Bone marrow (tissue), 2 donors: ENCODE measurements around the gene CREBBP.
"Not testable (repeated sequence)": the region's sequence is repeated elsewhere in the genome, so short reads cannot be mapped to it uniquely, and the experiment has no call there.

Source experiments
- DNase-seq, 2 donors: peaks; one replicate each; lab custom pipeline; 2025; lab: John Stamatoyannopoulos, UW

Gene CREBBP

GRCh38 chr16:3714378-3714777 lies 166.1 kb downstream of the CREBBP start:
- DNase-seq, result not testable (repeated sequence)

GRCh38 chr16:3713587-3714242 lies 166.8 kb downstream of the CREBBP start:
- no peak for DNase-seq

- DNase-seq, result no peak
Measured at GRCh38 chr16:3712861-3713372, 167.6 kb downstream of the CREBBP start.

- DNase-seq, result no peak
Measured at GRCh38 chr16:3706253-3707012, 174.1 kb downstream of the CREBBP start.

- no peak for DNase-seq
Measured at GRCh38 chr16:3702082-3702481, 178.4 kb downstream of the CREBBP start.

GRCh38 chr16:3701531-3701930 lies 179.0 kb downstream of the CREBBP start:
- DNase-seq, result no peak

GRCh38 chr16:3698941-3699340 lies 181.6 kb downstream of the CREBBP start:
- DNase-seq, result peak in 1 of 2 donors; percentile 72

- DNase-seq, result no peak
Measured at GRCh38 chr16:3696425-3697218, 183.9 kb downstream of the CREBBP start.

GRCh38 chr16:3695610-3696369 lies 184.7 kb downstream of the CREBBP start:
- no peak for DNase-seq

GRCh38 chr16:3694051-3694450 lies 186.5 kb downstream of the CREBBP start:
- DNase-seq, result no peak

GRCh38 chr16:3691761-3692160 lies 188.8 kb downstream of the CREBBP start:
- no peak for DNase-seq

GRCh38 chr16:3690980-3691720 lies 189.4 kb downstream of the CREBBP start:
- no peak for DNase-seq

GRCh38 chr16:3690470-3690928 lies 190.0 kb downstream of the CREBBP start:
- peak; percentile 48 to 64 for DNase-seq

- no peak for DNase-seq
Measured at GRCh38 chr16:3689731-3690130, 190.8 kb downstream of the CREBBP start.

GRCh38 chr16:3687792-3688191 lies 192.7 kb downstream of the CREBBP start:
- DNase-seq, result no peak

- DNase-seq, result no peak
Measured at GRCh38 chr16:3687021-3687420, 193.5 kb downstream of the CREBBP start.

GRCh38 chr16:3681206-3681605 lies 199.3 kb downstream of the CREBBP start:
- no peak for DNase-seq

GRCh38 chr16:3677994-3678393 lies 202.5 kb downstream of the CREBBP start:
- no peak for DNase-seq

GRCh38 chr16:3675601-3676130 lies 204.8 kb downstream of the CREBBP start:
- no peak for DNase-seq
